Measurements from ENCODE around the gene ZNF608.

DNA sequence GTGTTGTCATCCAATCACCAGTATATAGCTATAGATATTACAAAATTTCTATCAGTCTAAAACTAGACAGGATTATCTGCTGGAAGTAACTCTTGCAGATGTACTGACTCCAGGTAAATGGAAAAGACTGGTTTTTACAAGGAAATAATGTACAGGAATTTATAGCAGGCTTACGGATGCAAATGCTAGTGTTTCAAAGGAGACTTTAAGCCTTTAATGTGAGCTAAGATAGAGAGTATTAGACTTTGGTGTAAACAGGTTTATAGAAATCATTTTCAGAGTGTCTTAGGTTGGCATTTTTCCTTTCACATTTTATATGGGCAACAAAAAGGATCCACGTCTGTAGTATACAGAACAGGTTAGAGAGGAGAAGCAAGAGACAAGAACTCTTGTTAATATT is 16.1 kb downstream of the ZNF608 start:
- TF ChIP-seq, protein P1, sequence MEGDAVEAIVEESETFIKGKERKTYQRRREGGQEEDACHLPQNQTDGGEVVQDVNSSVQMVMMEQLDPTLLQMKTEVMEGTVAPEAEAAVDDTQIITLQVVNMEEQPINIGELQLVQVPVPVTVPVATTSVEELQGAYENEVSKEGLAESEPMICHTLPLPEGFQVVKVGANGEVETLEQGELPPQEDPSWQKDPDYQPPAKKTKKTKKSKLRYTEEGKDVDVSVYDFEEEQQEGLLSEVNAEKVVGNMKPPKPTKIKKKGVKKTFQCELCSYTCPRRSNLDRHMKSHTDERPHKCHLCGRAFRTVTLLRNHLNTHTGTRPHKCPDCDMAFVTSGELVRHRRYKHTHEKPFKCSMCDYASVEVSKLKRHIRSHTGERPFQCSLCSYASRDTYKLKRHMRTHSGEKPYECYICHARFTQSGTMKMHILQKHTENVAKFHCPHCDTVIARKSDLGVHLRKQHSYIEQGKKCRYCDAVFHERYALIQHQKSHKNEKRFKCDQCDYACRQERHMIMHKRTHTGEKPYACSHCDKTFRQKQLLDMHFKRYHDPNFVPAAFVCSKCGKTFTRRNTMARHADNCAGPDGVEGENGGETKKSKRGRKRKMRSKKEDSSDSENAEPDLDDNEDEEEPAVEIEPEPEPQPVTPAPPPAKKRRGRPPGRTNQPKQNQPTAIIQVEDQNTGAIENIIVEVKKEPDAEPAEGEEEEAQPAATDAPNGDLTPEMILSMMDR (IDR thresholded peaks at IDR 0.05): no peak
- no peak for TF ChIP-seq EZH2 (IDR thresholded peaks at IDR 0.05)

All from neural progenitor cell (in vitro differentiated cells).